Iris pigment epithelial cell (primary cell): ENCODE results near the gene HESX1.

Experiments used
- DNase-seq: peaks from one replicate; pipeline ENCODE4 v3.0.0-alpha.2; 2011; ENCODE audit warnings: low read depth

HESX1 gene

GRCh38 chr3:57168151-57168550, 31.6 kb downstream of the HESX1 start:
- DNase-seq = no peak

- DNase-seq = no peak
These were observed 33.1 kb downstream of the HESX1 start for GRCh38 chr3:57166660-57167059.

GRCh38 chr3:57165641-57166040, 34.1 kb downstream of the HESX1 start:
- no peak for DNase-seq

GRCh38 chr3:57164657-57165573, 34.9 kb downstream of the HESX1 start, which contains the start of gene IL17RD:
Gene IL17RD (minus strand): TSS chr3:57165353. CDS start chr3:57165286, 67 bp downstream.
- peak; percentile 70 for DNase-seq

GRCh38 chr3:57164217-57164656, 35.5 kb downstream of the HESX1 start:
- DNase-seq = peak; percentile 30

GRCh38 chr3:57163751-57164150, 36.0 kb downstream of the HESX1 start:
- DNase-seq = no peak

GRCh38 chr3:57161915-57162314, 37.9 kb downstream of the HESX1 start:
- no peak for DNase-seq

GRCh38 chr3:57160765-57161538, 38.8 kb downstream of the HESX1 start:
- no peak for DNase-seq

GRCh38 chr3:57160076-57160764, 39.6 kb downstream of the HESX1 start:
- DNase-seq = no peak

- DNase-seq = no peak
These were observed 40.7 kb downstream of the HESX1 start for GRCh38 chr3:57158813-57159738.

GRCh38 chr3:57158325-57158724, 41.5 kb downstream of the HESX1 start:
- DNase-seq = no peak

GRCh38 chr3:57157545-57157944, 42.2 kb downstream of the HESX1 start:
- DNase-seq = no peak

GRCh38 chr3:57155310-57155643, 44.5 kb downstream of the HESX1 start:
- no peak for DNase-seq

- no peak for DNase-seq
These were observed 45.1 kb downstream of the HESX1 start for GRCh38 chr3:57154470-57155309.

GRCh38 chr3:57152151-57153143, 47.3 kb downstream of the HESX1 start:
- no peak for DNase-seq

GRCh38 chr3:57151749-57152148, 48.0 kb downstream of the HESX1 start:
- DNase-seq = no peak

- DNase-seq = peak; percentile 75
These were observed 48.7 kb downstream of the HESX1 start for GRCh38 chr3:57151021-57151449.

- DNase-seq = peak; percentile 9
These were observed 49.6 kb downstream of the HESX1 start for GRCh38 chr3:57150113-57150581.
